SIG-M5 (cell line): ENCODE results near the gene DYRK1B.
"Not testable (repeated sequence)": the region's sequence is repeated elsewhere in the genome, so short reads cannot be mapped to it uniquely, and the experiment has no call there.

Experiments used
- DNase-seq: peaks from one replicate; lab custom pipeline; 2025; lab: John Stamatoyannopoulos, UW

Gene DYRK1B

DNA sequence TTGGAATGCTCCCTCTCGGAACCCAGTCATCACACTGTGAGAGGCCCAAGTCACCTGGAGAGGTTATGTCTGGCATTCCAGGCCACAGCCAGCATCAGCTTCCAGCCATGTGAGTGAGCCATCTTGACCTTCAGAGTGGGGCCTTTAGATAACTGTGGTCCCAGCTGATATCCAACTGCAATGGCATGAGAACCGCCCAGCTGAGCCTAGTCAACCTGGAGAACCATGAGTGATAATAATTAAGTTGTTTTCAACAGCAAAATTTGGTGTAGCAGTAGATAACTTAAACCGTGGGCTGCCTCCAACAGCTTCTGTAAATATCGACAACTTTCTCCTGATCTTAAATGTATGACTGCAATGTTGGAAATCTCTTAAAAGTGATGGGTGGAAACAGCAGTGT lies 24.6 kb downstream of the DYRK1B start:
- no peak for DNase-seq

DNA sequence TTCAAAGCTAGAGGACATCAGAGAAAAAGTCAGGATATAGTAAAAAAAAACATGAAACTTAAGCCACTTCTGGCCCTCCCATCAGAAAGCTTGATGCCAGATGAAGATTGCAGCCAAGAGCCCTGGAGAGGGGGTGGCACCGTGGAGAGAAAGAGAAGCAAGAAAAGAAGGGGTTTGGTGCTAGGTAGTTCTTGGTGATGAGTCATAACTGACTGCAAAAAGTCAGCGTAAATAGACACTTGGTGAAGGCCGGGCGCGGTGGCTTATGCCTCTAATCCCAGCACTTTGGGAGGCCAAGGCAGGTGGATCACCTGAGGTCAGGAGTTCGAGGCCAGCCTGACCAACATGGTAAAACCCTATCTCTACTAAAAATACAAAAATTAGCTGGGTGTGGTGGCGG lies 25.3 kb downstream of the DYRK1B start:
- DNase-seq, result not testable (repeated sequence)

DNA sequence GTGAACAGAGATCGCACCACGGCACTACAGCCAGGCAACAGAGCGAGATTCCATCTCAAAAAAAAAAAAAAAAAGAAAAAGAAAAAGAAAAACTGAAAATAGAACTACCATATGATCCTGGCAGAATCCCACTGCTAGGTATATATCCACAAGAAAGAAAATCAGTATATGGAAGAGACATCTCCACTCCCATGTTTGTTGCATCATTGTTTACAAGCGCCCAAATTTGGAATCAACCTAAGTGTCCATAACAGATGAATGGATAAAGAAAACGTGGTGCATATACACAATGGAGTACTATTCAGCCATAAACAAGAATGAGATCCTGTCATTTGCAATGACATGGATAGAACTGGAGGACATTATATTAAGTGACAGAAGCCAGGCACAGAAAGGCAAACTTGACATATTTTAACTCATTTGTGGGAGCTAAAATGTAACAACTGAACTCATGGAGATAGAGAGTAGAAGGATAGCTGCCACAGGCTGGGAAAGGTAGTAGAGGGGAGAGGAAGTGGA lies 26.1 kb downstream of the DYRK1B start:
- no peak for DNase-seq

DNA sequence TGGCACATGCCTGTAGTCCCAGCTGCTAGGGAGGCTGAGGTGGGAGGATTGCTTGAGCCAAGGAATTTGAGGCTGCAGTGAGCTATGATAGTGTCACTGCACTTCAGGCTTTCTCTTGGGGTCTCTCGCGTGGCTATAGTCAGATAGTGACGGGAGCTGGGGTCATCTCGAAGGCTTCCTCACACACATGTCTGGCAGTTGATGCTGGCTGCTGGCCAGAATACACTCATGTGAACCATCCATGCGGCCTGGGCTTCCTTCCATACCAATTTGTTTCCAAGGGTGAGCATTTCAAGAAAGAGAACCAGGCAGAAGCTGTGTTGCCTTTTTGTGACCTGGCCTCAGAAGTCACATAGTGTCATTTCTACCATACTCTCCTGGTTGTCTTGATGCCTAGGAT lies 28.9 kb downstream of the DYRK1B start:
- no peak for DNase-seq

DNA sequence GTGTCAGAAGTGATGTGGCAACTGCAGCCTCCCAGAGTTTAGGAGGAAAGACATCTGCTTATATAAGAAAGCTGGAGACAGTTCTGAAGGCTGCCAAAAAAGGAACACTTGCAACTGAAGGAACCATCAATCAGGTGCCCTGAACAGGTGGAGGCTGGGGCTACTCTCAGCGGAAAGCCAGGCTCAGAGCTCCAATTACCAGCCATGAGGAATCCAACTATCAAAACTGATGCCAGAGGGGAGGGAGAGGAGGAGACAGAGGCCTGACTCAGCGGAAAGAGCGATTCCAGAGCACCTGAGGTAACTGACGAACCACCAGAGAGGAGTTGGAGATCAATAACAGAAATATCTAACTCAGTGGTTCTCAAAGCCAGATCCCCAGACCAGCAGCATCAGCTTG lies 31.0 kb downstream of the DYRK1B start:
- DNase-seq, result no peak

DNA sequence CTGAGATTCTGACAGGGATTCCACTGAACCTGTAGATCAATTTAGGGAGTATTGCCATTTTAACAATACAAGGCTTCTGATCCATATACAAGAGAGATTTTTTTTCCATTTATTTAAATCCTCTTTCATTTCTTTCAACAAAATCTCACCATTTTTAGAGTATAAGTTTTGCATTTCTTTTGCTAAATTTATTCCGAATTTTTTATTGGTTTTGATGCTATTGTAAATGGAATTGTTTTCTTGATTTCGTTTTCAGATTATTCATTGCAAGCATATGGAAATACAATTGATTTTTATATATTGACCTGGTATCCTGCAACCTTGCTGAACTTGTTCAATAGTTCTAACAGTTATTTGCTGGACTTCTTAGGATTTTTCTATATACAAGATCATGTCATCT lies 36.9 kb downstream of the DYRK1B start:
- no peak for DNase-seq

DNA sequence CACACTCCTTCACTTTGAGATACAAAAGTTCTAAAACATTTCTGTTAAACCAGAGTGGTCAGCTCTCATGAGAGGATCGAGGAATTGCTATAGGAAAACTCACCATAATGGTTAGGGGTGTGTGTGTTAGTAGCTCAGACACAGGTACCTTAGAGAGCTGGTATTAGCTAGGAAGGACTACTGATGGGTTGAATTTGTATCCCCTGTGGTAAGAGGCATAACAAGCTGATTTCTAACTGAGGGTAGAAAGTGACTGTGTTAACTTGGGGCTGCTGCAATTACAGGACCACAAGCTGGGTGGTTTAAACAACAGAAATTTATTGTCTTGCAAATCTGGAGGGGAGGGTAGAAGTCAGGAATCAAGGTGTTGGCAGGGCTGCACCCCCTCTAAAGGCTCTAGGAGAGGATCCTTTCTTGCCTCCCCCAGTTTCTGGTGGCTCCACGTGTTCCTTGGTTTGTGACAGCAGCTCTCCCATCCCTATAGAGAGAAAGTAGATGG lies 37.9 kb downstream of the DYRK1B start:
- DNase-seq, result no peak

DNA sequence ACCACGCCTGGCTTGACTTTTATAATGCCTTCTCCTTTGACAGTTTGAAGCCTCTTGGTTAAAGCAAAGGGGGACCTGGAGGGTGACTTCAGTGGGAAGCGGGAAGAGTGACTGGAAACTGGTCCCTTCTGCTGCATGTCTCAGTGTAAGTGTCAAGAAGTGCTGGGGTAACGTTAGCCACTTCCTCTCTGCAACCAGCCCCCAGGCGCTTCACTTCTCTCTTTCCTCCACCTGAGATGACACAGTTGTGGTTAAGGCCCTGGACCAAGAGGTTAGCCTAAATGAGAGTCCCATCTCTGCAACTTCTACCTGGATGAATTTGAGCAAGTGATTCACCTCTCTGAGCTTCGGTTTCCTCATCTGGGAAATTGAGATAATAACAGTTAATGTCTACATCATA lies 39.0 kb downstream of the DYRK1B start:
- DNase-seq, result no peak

DNA sequence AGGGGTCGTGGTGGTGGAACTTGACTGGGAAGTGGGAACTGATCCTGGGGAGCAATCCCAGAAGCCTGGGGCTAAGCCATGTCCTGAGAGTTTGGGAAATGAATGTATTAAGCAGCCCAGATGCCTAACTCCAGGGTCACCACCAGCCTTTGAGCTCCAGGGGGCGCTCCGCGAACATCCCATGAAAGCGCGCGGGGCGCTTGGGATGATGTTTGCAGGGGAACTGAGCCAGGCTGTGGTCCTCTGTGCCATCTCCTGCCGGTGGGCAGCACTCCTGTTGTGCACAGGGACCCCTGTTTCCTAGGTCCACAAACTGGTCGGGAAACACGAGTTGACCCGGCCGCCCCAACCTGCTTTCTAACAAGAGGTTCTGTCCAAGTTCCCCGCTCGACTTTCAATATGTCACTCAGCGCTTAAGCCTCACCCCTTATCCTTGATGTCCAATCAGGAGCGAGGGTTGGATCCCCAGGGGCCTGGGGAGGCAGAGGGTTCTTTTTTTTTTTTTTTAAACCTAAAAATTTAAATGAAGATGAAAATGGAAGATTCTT lies 40.9 kb downstream of the DYRK1B start:
- no peak for DNase-seq

DNA sequence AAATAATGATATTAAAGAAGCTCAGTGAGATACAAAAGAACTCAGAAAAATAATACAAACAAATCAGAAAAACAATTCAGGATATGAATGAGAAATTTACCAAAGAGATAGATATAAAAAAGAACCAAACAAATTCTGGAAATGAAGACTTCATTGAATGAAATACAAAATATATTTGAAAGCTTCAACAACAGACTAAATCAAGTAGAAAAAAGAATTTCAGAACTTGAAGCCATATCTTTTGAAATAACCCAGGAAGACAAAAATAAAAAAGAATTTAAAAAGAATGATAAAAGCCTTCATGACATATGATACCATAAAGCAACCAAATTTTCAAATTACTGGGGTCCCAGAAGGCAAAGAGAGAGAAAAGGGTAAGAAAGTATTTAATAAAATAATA lies 45.7 kb downstream of the DYRK1B start:
- no peak for DNase-seq

DNA sequence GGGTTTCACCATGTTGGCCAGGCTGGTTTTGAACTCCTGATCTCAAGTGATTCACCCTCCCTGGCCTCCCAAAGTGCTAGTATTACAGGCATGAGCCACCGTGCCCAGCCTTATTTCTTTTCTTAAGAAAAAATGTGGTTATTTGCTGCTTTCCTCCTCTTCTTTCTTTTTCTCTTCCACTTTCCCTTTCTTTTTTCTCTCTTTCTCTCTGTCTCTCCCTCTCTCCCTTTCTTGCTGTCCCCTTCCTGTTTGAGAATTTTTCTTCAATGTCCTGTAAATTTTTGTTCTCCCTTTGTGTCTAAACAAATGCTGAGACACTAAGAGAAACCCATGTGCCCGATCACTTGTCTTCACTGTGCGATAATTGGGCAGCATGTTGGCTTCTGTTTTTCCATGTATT lies 53.1 kb downstream of the DYRK1B start:
- DNase-seq, result no peak

DNA sequence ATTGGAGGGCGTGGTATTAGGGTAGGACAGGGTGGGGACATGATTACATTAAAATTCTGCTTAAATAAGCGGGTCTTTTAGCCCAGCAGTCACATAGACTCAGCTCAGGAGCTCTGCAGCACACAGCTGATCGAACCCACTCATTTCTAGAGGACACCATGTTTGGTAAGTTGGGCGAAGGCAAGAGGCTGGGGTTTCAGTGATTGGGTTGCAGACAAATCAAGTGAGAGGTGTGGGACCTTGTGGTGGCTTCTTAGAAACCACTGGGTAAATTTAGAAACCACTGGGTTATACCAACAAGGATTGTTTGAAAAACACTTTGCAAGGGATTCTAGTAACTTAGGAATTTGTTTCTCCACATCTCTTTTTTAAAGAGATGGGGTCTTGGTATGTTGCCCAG lies 55.2 kb downstream of the DYRK1B start, which contains the start of gene LEUTX:
TSS of gene LEUTX (plus strand) at position 92 of the 400 bp plus-strand sequence. CDS start at position 159, 67 bp downstream.
- no peak for DNase-seq
